ENCODE data around the gene CRHBP.
"Not testable (repeated sequence)": the region's sequence is repeated elsewhere in the genome, so short reads cannot be mapped to it uniquely, and the experiment has no call there.

Gene CRHBP

DNA sequence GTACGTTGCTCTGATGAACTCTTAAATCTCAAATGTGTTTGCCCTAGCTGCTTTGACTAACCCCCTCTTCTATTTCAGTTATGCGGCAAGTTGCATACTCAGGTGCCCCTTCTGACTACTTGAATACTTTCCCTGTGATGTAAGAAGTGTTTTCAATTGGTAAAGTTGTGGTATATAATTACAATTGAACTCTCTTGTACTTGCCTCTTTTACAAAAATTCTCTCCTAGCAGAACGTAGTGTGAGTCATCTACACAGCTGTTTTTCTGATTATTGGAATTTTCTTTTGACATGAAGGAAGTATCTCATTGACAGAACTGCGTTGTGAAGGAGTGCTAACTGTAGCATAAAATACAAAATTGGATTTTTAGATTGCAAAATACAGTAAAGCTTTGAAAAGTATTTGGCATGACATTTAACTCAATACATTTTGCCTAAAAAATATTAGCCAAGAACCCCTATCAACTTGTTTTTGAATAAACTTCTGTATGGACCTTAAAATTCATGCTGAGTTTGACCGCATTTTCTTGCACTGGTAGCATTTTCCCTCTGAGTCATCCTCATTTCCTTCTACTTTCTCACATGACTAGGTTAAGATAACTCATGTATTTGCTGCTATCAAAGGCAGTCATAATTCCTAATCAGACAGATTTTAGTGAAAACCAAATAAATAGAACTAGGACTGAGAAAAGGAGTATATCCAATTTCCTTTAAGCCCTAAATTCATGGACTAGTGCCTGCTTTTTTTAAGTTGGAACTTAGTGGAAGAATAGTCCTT lies 6.3 kb downstream of the CRHBP start:
- peak; percentile 70 for DNase-seq

- no peak for DNase-seq
Measured at GRCh38 chr5:76960004-76960625, 7.3 kb downstream of the CRHBP start.

DNA sequence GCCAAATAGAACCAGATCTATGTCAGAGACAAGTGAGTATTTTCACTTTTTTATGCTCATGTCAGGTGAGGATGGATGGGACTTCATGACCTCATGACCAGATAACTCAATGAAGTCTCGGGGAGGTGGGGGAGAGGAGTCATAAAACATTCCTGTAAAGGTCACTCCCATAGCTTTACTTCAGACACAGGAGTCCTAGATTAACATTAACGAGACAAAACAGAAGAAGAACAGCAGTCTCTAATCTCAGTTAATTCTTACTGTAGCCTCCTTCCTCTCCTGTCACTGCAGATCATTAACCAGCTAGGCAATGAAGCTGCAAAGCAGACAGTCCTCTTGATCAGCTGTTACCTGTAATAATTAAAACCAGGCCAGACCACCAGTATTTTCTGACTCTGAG lies 11.2 kb downstream of the CRHBP start:
- no peak for DNase-seq

GRCh38 chr5:76971511-76971910 lies 18.7 kb downstream of the CRHBP start:
- DNase-seq, result no peak

GRCh38 chr5:76972689-76973088 lies 19.8 kb downstream of the CRHBP start:
- DNase-seq, result no peak

- no peak for DNase-seq
Measured at GRCh38 chr5:76974785-76975184, 21.9 kb downstream of the CRHBP start.

- DNase-seq, result no peak
Measured at GRCh38 chr5:76978869-76979268, 26.0 kb downstream of the CRHBP start.

GRCh38 chr5:76980518-76981144 lies 27.8 kb downstream of the CRHBP start:
- DNase-seq, result no peak

DNA sequence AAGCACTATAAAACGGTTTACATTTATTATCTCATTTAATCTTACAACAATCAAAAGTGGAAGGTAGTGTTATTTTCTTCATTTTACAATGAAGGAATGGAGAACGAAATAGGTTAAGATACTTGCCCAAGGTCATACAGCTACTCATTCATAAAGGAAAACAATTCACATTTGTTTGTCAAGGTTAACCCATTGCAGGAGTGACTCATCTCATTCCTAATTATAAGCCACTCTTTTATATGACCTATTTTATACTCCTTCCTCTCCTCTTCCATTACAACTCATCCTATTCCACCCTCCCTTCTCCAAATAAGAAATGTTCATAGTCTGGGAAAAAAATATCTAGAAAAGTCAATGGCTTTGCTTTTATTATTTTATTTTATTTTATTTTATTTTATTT lies 29.6 kb downstream of the CRHBP start:
- DNase-seq, result no peak

DNA sequence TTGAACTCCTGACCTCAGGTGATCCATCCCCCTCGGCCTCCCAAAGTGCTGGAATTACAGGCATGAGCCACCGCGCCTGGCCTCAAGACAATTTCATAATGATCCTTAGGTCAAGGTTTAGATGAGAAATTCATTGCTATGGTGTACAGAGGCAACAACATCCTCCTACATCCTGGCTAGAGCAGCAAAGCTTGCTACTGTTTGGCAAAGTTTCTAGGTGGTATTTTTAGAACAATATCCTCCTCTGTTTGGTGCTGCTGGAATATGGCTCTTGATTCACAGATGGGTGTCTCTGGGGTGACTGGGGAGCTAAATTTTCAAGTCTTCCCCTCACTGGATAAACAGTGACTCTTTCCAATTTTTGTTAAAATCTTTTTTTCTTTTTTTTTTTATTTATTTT lies 30.6 kb downstream of the CRHBP start:
- DNase-seq, result no peak

- no peak for DNase-seq
Measured at GRCh38 chr5:76986825-76987526, 34.1 kb downstream of the CRHBP start.

DNA sequence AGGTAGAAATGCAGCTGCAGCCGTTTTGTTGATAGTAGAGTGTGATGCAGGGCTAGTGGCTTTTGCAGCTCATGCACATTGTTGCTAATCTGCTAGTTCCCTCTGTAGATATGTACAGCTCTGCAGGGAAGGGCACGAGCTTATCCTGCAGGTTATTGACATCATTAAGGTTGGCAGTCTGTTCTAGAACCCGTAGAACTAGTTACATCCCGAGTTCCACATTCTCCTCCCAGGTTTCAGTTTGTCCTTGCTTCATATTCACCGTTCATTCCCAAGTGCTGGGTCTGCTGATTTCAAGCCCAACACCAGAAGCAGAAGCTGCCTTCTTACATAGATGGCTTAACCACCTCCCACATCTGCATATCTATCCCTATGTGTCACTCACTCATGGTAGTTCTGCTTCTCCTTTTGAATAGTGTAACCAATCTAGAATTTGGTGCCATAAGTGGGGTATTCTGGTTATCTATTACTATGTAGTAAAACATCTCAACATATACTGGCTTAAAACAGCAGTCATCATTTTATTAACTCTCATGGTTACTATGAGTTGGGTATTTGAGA lies 38.1 kb downstream of the CRHBP start:
- peak; percentile 70 for DNase-seq

DNA sequence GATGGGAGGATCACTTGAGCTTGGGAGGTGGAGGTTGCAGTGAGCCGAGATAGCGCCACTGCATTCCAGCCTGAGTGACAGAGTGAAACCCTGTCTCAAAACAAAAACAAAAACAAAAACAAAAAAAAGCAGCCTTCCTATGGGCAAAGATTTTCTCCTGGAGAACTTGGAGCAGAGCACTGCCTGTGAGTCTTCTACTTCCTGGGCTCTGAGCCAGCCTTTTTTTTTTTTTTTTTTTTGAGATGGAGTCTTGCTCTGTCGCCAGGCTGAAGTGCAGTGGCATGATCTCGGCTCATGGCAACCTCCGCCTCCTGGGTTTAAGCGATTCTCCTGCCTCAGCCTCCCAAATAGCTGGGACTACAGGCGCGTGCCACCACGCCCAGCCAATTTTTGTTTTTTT lies 40.6 kb downstream of the CRHBP start:
- DNase-seq, result not testable (repeated sequence)

GRCh38 chr5:76994337-76994736 lies 41.5 kb downstream of the CRHBP start:
- DNase-seq, result no peak

DNA sequence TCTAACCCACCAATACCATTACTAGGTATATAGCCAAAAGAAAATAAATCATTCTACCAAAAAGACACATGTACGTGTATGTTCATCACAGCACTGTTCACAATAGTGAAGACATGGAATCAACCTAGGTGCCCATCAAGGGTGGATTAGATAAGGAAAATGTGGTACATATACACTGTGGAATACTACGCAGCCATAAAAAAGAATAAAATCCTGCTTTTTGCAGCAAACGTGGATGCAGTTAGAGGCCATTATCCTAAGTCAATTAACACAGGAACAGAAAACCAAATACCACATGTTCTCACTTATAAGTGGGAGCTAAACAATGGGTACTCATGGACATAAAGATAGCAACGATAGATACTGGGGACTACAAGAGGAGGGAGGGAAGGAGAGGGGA lies 45.4 kb downstream of the CRHBP start:
- DNase-seq, result not testable (repeated sequence)

DNA sequence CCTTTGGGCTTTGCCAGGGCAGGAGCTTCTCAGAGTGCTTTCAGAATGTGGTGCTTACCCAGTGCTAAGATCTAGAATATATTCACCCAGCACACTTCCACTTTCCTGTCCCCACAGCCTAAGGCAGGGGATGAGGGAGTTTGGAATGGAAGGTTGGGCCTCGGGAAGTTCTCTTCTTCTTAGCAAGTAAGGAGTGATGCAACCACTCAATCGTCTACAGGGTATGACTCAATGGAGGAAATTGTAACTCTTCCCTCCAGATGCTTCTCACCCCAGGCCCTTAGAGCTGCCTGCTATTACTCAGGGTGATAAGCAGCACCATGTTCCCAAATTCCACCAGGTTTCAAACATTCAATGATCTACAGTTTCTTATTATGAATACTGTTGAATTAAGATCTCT lies 46.6 kb downstream of the CRHBP start:
- DNase-seq, result peak; percentile 89

DNA sequence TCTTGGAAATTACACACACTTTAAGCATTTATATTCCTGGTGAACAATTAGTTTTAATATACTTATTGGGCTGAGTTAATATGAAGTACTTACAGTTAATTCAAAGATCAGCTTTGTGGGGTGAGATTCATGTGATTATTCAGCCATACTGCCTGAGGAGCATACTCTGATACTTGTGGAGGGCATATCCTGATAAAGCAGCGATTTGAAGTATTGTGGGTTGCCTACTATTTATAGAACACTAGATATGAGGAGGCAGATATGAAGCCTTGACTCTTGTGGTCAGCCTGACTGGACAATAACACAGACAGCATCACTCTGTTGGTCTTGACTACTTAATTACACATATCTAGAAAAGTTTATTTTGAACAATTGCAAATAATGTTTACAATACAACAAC lies 50.4 kb downstream of the CRHBP start:
- DNase-seq, result no peak

GRCh38 chr5:77006124-77006523 lies 53.3 kb downstream of the CRHBP start:
- no peak for DNase-seq

GRCh38 chr5:77008413-77008812 lies 55.6 kb downstream of the CRHBP start:
- DNase-seq, result no peak

DNA sequence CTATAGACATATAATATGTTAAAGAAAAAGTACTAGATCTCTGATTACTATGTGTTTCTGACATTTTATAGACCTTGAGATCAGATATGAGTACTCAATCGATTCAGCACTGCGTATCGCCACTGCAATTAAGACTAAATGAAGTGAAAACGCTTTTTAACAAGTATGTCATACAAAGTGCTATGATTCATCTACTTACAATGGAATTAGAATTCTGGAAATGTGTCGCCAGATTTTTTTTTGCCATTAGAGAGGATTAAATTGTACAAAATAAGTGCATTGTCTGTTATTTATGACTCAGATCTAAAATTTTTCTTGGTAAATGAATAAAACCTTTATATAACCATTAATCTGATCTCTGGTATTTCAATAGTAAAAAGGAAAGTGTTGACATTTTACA lies 57.4 kb downstream of the CRHBP start:
- DNase-seq, result no peak

DNA sequence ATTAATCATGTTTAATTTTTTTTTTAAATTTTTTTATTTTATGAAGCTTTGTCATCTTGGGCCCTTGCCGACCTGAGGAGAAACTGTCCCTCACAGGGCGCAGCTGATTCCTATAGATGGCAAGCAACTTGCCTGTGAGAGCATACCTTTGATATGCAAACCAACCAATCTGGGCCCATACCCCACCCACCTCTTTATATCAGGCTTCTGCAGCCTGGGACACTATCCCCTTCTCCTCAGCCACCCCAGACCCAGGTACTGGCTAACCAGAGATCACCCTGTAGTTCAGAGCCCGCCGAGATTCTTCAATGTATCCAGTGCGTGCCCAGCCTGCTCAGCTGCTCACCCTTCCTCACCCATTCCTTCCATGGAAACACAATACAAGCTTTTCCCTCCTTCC lies 58.7 kb downstream of the CRHBP start:
- DNase-seq, result no peak

DNA sequence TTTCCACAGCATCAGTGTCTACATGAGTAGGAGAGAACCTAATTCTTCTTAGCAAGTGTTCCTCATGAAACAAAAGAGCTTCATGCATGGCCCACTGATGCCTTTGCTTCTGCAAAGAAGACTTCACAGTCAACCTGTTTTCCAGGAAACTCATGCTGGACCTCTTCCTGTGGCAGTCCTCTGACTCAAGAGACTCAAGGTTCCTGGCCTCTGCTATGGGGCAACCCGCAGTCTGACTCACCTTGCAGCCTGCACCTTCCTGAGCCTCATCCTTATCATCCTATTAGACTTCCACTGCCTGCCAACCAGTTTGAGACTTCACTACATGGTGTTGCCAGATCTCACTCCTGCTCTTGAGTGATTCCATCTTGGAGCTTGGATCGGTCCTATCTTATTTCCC lies 59.8 kb downstream of the CRHBP start:
- DNase-seq, result no peak

- peak; percentile 67 for DNase-seq
Measured at GRCh38 chr5:77015938-77016569, 63.2 kb downstream of the CRHBP start.

Measured in suppressor macrophage treated with lipopolysaccharide for 4 hours (primary cell).